K562 (cell line): ENCODE data around the gene RGS9. TPM values are rescaled to one million over a fixed set of nuclear protein-coding genes. Genes with fewer than 3 reads are reported as not detected.

Source experiments
- HEY1 ChIP-seq: fragments of 250-450 bp; sonication (Bioruptor Pico); IDR thresholded peaks from 2 replicates; pipeline ENCODE4 v1.5.0; 2020; ENCODE audit warnings: mild to moderate bottlenecking, moderate library complexity, borderline replicate concordance
- KLF6 ChIP-seq: fragments of 250-450 bp; sonication (Bioruptor Pico); IDR thresholded peaks from 2 replicates; pipeline ENCODE4 v1.4.0; 2020; ENCODE audit warnings: mild to moderate bottlenecking, moderate library complexity, borderline replicate concordance
- L3MBTL2 ChIP-seq: fragments of 450-650 bp; IDR thresholded peaks from 2 replicates; pipeline ENCODE4 v1.6.1; 2016; ENCODE audit warnings: mild to moderate bottlenecking, moderate library complexity
- MEIS2 ChIP-seq: fragments of 450-650 bp; IDR thresholded peaks from 2 replicates; pipeline ENCODE4 v1.6.1; 2014; ENCODE audit warnings: mild to moderate bottlenecking; ENCODE audit not compliant: partially characterized antibody
- MTF1 ChIP-seq: fragments of 250-450 bp; sonication (Bioruptor Pico); IDR thresholded peaks from 2 replicates; pipeline ENCODE4 v1.9.0; 2021; ENCODE audit warnings: moderate library complexity, mild to moderate bottlenecking, inconsistent platforms, borderline replicate concordance
- NFATC3 ChIP-seq: fragments of 450-650 bp; IDR thresholded peaks from 2 replicates; pipeline ENCODE4 v1.6.1; 2017; ENCODE audit warnings: mild to moderate bottlenecking
- NRF1 ChIP-seq, 2 experiments: fragments of 450-650 bp; IDR thresholded peaks in 1 of 2; conservative IDR thresholded peaks in 1 of 2; 2 replicates each; pipeline ENCODE4 v1.6.1; 2014; ENCODE audit warnings: mild to moderate bottlenecking in 2 of 2
- POLR2H ChIP-seq: IDR thresholded peaks from 2 replicates; pipeline ENCODE4 v1.6.1; 2016; ENCODE audit warnings: missing genetic modification characterization, low read depth, mild to moderate bottlenecking, control low read depth, missing compliant biosample characterization, moderate library complexity
- ZNF644 ChIP-seq: fragments of 200-800 bp; sonication (Bioruptor generic); IDR thresholded peaks from 2 replicates; pipeline ENCODE4 v1.6.1; 2016; ENCODE audit warnings: low read depth, missing genetic modification characterization, missing compliant biosample characterization
- polyA plus RNA-seq, 8 experiments: library from polyadenylated mRNA; depleted of rRNA in 4 of 8; stranded (reverse) in 5 of 8; unstranded in 3 of 8; fragments of >200 nt; fragmentation: Nextera tagmentation in 2 of 8; fragmentation: Illumina TruSeq in 1 of 8; extraction: Ambion mirVana in 2 of 8; extraction: Trizol in 1 of 8; gene quantifications; 2 replicates each; pipeline versions ENCODE4 v1.2.1 to v1.2.3, GENCODE V29; 2011 to 2014; ENCODE audit warnings: inconsistent platforms in 1 of 8, missing spikeins in 1 of 8
- total RNA-seq, 7 experiments: library from RNA; depleted of rRNA in 6 of 7; stranded (reverse); fragments of >200 nt in 6 of 7; fragmentation: Illumina TruSeq in 2 of 7; extraction: Trizol in 2 of 7; gene quantifications; 2 replicates each; pipeline versions ENCODE4 v1.2.1 to v1.2.3, GENCODE V29; 2011 to 2021; ENCODE audit warnings: low replicate concordance in 1 of 7
- TF ChIP-seq, protein P1 (sequence below): fragments of 200-600 bp; sonication (generic); IDR thresholded peaks from one replicate; pipeline ENCODE4 v1.6.1; 2012; ENCODE audit warnings: mild to moderate bottlenecking, low read depth, low read length, inconsistent platforms
- TF ChIP-seq, protein P2 (sequence below): sonication (generic); formaldehyde crosslinking; IDR thresholded peaks from 2 replicates; pipeline ENCODE4 v1.9.0; 2022; ENCODE audit warnings: mild to moderate bottlenecking, missing genetic modification reagents
- TF ChIP-seq, protein P3 (sequence below): fragments of 150-350 bp; conservative IDR thresholded peaks from 2 replicates; pipeline ENCODE4 v1.6.1; 2014; ENCODE audit warnings: low read length

RGS9 gene
- total and polyA plus RNA-seq, 9 of the 15 experiments (the other 6 are each of a cell fraction or from before 2014, with no cell fraction given) = 0.18 to 1.4 (median 0.55) TPM

DNA sequence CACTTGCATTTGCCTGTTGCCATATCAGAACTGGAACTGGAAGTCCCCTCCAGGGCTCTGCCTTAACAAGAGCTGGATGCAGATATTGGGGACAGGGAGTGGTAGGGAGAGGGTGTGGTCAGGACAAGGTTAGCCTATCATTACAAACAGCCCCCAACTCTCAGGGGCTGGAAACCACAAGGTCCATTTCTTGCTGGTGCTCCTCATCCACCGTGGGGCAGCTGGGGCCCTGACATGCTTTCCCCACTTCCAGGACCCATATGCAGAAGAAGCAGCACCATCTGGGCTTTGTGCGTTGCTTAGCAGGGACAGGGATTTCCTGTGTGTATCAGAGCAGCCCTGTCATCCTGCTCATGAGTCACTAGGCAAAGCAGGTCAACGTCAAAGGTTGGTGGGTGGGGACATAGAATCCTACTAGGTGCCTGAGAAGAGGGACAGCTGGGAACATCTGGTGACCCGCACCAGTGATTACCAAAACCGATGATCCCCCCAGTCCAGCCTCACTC, 26.9 kb downstream of the RGS9 start (continued):
- TF ChIP-seq MTF1 (CRISPR knock-in tag) = no peak
- TF ChIP-seq, protein P1, sequence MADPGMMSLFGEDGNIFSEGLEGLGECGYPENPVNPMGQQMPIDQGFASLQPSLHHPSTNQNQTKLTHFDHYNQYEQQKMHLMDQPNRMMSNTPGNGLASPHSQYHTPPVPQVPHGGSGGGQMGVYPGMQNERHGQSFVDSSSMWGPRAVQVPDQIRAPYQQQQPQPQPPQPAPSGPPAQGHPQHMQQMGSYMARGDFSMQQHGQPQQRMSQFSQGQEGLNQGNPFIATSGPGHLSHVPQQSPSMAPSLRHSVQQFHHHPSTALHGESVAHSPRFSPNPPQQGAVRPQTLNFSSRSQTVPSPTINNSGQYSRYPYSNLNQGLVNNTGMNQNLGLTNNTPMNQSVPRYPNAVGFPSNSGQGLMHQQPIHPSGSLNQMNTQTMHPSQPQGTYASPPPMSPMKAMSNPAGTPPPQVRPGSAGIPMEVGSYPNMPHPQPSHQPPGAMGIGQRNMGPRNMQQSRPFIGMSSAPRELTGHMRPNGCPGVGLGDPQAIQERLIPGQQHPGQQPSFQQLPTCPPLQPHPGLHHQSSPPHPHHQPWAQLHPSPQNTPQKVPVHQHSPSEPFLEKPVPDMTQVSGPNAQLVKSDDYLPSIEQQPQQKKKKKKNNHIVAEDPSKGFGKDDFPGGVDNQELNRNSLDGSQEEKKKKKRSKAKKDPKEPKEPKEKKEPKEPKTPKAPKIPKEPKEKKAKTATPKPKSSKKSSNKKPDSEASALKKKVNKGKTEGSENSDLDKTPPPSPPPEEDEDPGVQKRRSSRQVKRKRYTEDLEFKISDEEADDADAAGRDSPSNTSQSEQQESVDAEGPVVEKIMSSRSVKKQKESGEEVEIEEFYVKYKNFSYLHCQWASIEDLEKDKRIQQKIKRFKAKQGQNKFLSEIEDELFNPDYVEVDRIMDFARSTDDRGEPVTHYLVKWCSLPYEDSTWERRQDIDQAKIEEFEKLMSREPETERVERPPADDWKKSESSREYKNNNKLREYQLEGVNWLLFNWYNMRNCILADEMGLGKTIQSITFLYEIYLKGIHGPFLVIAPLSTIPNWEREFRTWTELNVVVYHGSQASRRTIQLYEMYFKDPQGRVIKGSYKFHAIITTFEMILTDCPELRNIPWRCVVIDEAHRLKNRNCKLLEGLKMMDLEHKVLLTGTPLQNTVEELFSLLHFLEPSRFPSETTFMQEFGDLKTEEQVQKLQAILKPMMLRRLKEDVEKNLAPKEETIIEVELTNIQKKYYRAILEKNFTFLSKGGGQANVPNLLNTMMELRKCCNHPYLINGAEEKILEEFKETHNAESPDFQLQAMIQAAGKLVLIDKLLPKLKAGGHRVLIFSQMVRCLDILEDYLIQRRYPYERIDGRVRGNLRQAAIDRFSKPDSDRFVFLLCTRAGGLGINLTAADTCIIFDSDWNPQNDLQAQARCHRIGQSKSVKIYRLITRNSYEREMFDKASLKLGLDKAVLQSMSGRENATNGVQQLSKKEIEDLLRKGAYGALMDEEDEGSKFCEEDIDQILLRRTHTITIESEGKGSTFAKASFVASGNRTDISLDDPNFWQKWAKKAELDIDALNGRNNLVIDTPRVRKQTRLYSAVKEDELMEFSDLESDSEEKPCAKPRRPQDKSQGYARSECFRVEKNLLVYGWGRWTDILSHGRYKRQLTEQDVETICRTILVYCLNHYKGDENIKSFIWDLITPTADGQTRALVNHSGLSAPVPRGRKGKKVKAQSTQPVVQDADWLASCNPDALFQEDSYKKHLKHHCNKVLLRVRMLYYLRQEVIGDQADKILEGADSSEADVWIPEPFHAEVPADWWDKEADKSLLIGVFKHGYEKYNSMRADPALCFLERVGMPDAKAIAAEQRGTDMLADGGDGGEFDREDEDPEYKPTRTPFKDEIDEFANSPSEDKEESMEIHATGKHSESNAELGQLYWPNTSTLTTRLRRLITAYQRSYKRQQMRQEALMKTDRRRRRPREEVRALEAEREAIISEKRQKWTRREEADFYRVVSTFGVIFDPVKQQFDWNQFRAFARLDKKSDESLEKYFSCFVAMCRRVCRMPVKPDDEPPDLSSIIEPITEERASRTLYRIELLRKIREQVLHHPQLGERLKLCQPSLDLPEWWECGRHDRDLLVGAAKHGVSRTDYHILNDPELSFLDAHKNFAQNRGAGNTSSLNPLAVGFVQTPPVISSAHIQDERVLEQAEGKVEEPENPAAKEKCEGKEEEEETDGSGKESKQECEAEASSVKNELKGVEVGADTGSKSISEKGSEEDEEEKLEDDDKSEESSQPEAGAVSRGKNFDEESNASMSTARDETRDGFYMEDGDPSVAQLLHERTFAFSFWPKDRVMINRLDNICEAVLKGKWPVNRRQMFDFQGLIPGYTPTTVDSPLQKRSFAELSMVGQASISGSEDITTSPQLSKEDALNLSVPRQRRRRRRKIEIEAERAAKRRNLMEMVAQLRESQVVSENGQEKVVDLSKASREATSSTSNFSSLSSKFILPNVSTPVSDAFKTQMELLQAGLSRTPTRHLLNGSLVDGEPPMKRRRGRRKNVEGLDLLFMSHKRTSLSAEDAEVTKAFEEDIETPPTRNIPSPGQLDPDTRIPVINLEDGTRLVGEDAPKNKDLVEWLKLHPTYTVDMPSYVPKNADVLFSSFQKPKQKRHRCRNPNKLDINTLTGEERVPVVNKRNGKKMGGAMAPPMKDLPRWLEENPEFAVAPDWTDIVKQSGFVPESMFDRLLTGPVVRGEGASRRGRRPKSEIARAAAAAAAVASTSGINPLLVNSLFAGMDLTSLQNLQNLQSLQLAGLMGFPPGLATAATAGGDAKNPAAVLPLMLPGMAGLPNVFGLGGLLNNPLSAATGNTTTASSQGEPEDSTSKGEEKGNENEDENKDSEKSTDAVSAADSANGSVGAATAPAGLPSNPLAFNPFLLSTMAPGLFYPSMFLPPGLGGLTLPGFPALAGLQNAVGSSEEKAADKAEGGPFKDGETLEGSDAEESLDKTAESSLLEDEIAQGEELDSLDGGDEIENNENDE = no peak
- no peak for TF ChIP-seq ZNF644 (tag)
- TF ChIP-seq L3MBTL2 = no peak
- peak; percentile 34 to 37; a peak in 2 of 4 replicates for TF ChIP-seq NRF1 (conservative IDR thresholded peaks at IDR 0.05 in 1 of 2, IDR thresholded peaks at IDR 0.05 in 1 of 2)
- no peak for TF ChIP-seq POLR2H
- TF ChIP-seq MEIS2 = peak; percentile 15
- TF ChIP-seq KLF6 = no peak
- no peak for TF ChIP-seq NFATC3
- TF ChIP-seq, protein P2, sequence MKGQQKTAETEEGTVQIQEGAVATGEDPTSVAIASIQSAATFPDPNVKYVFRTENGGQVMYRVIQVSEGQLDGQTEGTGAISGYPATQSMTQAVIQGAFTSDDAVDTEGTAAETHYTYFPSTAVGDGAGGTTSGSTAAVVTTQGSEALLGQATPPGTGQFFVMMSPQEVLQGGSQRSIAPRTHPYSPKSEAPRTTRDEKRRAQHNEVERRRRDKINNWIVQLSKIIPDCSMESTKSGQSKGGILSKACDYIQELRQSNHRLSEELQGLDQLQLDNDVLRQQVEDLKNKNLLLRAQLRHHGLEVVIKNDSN (CRISPR knock-in tag) = no peak
- TF ChIP-seq HEY1 = no peak
- TF ChIP-seq, protein P3, sequence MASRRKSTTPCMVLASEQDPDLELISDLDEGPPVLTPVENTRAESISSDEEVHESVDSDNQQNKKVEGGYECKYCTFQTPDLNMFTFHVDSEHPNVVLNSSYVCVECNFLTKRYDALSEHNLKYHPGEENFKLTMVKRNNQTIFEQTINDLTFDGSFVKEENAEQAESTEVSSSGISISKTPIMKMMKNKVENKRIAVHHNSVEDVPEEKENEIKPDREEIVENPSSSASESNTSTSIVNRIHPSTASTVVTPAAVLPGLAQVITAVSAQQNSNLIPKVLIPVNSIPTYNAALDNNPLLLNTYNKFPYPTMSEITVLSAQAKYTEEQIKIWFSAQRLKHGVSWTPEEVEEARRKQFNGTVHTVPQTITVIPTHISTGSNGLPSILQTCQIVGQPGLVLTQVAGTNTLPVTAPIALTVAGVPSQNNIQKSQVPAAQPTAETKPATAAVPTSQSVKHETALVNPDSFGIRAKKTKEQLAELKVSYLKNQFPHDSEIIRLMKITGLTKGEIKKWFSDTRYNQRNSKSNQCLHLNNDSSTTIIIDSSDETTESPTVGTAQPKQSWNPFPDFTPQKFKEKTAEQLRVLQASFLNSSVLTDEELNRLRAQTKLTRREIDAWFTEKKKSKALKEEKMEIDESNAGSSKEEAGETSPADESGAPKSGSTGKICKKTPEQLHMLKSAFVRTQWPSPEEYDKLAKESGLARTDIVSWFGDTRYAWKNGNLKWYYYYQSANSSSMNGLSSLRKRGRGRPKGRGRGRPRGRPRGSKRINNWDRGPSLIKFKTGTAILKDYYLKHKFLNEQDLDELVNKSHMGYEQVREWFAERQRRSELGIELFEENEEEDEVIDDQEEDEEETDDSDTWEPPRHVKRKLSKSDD = no peak
